NCI-H345 (cell line): Measurements from ENCODE around the gene OR51T1.

Source experiments
- DNase-seq: peaks from one replicate; lab custom pipeline; 2025; lab: John Stamatoyannopoulos, UW

Gene OR51T1

DNA sequence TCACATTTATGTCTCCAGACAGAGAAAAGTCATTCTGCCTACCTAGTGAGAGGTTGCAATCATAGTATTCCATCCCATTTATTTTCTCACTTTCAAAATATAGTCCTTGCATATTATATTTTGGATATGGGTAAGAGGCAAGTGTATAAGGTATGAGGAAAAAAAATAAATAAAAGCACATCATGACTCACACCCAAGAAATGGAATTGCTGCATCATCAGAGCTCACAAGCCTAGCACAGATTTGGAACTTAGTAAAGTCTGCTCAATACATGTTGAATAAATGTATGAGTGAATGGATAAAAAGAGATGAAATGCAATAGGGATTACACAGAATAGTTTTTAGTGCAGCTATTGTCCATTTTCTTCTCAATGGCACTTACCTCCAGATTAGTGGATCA lies 44.9 kb downstream of the OR51T1 start:
- DNase-seq = no peak
